HL-60/S4 treated with retinoic acid at 250 ng/mL for 4 days and 3 days (cell line): Measurements from ENCODE around the gene PRKD2.

Experiments
- in situ Hi-C: fragments of 300-500 bp; cut with MboI; formaldehyde crosslinking; loops from 2 replicates; pipeline ENCODE4 v1.7.0; 2022; ENCODE audit warnings: low sequenced_read_pairs

The PRKD2 gene

DNA sequence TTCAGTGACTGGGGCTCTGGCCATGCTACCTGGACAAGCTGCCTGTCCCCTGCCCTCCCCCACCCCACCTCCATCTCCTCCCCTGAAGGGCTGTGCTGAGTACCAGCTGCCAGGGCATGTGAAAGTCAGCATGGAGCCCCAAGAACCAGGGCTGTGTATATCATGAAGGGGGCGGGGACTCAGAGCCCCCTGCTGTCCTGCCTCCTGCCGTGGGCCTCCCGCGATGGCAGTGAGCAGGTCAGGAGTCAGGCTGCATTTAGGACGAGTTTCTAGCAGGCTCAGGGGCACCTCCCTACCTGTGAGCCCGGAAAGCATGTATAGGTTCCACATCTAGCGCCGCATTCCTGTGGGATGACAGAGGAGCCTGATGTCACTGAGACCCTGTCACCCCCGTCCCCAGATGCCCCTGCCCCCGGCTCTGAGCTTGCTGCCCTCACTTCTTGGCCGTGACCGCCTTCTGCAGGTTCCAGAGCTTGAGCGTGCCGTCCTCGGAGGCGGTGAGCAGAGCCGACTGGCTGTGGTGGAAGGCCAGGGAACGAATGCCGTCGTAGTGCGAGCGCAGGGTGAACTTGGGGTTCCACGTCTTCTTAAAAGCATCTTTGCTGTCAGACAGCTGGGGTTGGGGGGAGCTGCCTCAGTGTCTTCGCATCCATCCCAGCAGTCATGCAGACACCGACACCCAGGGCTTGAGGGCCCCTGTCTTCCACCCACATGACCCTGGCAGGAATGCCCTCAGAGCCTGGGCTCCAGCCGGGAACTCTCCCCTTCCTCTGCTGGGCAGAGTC is 8.3 kb upstream of the PRKD2 start:
- in situ Hi-C loops: no loop called here

- in situ Hi-C loops: no loop called here
Measured at GRCh38 chr19:46724468-46724867, 7.6 kb upstream of the PRKD2 start.

DNA sequence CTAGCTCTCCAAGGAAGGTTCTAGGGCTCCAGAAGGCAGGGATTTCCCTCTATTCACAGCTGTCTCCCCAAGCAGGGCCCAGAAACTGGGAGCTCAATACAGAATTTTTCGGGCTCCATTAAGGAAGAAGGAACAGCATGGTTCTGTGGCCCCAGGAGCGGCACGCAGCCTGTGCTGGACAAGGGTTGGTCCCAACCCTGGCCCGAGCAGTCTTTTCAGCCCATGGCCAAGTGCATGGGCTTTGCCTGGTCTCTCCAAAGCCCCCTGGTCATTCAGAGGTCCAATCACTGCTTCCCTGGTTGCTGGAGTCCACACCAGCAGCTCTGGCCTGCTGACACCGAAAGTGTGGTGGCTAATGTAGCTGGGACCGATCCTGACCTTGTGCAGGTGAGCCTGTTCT is 6.6 kb upstream of the PRKD2 start:
- in situ Hi-C loops: no loop called here

DNA sequence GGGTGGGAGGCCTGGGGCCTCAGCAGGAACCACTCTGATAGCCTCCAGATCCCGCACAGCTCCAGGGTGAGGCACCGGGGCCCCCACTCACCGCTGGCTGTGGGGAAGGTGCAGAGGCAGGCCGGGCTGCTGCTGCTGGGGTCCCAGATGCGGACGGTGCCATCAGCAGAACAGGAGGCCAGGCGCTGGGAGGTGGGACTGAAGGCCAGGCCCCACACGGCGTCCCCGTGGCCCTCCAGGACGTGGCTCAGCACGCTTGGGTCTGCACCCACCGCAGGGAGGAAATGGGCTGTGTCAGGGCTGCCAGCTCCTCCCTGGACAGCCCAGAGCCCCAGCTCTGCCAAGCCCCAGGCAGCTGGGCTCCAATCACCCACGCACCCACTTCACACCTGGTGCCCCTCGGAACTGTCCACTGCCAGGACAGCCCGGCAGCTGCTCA is 6.1 kb upstream of the PRKD2 start:
- in situ Hi-C loops: no loop called here

DNA sequence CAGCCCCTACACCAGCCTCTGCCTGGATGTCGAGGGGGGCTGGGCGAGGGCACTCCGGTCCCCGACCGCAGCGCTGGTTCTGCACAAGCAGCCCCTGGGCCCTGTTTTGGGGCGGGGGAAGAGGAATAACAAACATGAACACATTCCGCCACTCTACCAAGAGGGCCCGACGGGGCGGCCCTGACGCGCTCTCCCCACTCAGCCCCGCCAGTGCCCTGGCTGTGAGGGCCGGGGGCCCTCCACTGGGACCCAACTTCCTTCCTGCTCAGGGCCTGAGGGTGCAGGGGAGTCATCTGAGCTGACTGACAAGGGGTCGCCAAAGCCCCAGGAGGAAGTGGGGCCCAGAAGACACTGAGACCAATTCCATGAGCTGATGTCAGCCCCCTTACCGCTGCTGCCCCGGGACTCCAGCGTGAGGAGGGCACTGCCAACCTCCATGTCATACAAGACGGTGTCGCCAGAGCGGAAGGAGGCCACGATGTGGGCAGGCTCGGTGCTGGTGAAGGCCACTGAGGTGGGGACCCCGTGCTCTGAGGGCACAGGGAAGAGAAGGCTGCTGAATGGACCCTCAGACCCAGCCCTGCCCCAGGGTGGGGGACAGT is 5.6 kb upstream of the PRKD2 start:
- in situ Hi-C loops: no loop called here

DNA sequence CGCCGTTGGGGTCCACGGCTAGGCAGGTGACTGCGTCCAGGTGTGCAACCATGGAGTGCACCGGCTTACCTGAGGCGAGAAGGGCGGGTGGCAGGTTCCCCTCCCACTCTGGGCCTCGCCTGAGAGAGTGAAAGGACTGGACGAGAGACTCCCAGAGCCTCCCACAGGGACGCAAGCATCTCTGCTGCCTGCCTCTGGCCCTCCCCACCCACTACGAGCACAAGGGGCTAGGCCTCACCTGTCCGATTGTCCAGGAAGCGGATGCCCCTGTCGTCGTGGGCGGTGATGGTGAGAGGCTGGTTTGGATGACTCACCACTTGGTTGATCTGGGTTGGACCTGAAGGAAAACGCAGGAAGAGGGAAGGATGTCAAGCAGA is 5.1 kb upstream of the PRKD2 start:
- in situ Hi-C loops: no loop called here

- in situ Hi-C loops: no loop called here
Measured at GRCh38 chr19:46721269-46722003, 4.5 kb upstream of the PRKD2 start.

GRCh38 chr19:46720503-46721239 is 3.8 kb upstream of the PRKD2 start:
- in situ Hi-C loops: no loop called here

DNA sequence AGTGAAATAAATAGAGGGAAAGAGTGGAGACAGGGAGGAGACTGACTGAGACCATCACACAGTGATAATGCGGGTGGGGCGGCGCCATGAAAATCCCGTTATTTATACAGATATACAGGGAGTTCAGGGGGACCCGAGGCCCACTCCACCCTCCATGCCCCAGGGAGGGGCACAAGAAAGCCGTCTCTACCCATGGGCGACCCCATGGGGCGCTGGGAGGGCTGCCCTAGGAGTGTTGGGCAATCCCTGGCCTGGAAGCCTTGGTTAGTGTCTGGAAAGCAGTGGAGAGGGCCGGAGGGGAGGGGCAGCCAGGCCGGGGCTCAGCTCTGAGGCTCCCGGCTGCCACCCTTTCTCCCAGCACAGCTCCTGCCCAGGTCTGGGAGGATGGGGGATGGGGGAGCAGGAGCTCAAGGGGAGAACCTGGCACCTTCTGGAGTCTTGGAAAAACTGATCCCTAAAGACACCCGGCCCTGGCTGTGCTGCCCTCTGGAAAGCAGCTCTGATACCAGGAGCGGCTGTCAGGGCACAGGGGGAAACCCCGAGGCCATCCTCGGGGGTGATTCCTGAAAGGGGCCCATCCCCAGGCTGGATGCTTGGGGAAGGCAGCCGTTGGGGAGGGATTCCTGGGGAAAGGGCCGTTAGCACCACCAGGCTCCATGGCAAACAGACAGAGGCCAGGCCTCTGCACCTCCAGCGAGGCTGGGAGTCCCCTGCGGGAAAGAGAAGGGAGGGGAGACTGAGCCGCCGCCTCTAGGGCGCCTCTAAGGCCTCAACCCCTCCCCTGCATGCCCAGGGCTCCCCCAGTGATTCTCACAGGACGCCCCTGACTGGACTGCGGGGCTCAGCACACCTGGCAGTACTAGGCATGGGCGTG is 3.0 kb upstream of the PRKD2 start:
- in situ Hi-C loops: no loop called here

DNA sequence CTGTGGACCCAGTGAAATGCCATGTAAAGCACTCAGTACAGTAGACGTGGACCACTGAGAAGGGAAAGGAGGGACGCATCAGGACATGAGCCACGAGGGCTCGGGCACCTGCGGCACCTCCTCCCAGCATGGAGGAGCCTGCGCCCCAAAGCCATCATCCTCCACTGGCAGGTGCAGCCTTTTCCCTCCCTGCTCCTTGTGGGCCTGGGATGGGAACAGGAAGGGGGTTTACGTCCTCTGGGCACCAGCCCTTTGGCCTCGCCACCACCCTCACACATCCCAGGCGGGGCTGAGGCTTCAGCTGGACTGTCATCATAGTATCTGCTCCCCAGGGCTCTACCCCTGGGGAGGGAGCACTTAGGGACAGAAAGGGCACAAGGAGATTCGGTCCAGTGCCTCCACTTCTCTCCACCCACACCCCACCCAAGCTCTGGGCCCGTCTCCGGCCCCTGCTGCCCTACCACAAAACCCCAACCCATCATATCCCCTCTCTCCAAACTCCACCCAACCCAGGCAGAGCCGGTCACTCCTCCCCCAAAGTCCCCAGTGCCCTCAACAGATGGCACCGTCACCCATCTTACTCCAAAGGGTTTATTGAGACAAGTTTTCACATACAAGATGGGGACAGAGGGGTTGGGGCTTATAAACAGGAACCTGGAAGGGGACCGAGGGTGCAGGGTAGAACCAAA is 2.2 kb upstream of the PRKD2 start:
- in situ Hi-C loops: no loop called here

GRCh38 chr19:46718157-46718933 is 1.4 kb upstream of the PRKD2 start:
- in situ Hi-C loops: no loop called here

GRCh38 chr19:46717716-46718143 is 816 bp upstream of the PRKD2 start:
- in situ Hi-C loops: no loop called here

- in situ Hi-C loops: no loop called here
Measured at GRCh38 chr19:46716672-46717033, 261 bp downstream of the PRKD2 start.

- in situ Hi-C loops: no loop called here
Measured at GRCh38 chr19:46715975-46716671, 791 bp downstream of the PRKD2 start.

DNA sequence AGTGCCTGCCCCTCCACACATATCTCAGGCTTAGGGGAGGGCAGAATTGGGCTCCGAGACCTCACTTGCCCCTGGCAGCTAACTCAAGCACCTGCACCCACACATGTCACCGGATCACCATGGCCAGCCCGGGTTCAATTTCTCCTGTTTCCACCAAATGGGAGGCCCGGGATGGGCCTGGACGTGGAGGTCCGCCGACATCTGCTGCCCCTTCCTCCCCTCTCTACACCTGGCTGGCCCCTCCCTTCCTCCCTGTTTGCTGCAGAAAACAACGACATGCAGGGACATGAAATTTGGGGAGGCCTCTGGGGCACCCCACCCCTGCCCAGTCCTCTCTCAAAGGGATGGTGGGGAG is 1.3 kb downstream of the PRKD2 start:
- in situ Hi-C loops: no loop called here

DNA sequence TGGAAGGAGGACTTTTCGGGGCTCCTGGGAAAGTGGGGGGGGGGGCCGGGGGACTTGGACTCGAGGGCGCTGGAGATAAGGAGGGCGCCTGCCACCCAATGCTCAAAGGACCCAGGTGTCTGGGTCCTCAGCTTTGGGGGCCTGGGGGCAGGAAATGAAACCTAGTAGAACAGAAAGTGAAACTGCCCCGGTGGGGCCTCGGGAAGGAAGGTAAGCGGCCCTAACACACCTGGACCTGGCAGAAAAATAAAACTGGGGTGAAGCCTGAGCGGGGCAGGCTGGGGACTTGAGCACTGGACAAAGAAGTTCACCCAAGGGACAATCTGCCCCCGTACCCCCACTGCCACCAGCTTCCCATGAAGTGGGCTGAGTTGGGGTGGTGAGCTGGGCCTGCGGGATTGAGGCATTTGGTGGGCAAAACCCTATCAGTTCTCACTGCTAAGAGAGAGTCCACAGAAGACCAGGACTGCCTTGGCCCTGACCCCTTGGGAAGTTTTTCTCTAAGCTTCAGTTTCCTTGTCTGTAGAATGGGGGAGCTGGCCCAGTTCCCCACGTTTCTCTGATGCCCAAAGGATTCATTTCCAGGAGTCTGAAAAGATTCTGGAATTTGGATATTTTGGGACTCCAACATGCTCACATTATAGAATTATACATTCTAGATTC is 2.3 kb downstream of the PRKD2 start:
- in situ Hi-C loops: no loop called here

DNA sequence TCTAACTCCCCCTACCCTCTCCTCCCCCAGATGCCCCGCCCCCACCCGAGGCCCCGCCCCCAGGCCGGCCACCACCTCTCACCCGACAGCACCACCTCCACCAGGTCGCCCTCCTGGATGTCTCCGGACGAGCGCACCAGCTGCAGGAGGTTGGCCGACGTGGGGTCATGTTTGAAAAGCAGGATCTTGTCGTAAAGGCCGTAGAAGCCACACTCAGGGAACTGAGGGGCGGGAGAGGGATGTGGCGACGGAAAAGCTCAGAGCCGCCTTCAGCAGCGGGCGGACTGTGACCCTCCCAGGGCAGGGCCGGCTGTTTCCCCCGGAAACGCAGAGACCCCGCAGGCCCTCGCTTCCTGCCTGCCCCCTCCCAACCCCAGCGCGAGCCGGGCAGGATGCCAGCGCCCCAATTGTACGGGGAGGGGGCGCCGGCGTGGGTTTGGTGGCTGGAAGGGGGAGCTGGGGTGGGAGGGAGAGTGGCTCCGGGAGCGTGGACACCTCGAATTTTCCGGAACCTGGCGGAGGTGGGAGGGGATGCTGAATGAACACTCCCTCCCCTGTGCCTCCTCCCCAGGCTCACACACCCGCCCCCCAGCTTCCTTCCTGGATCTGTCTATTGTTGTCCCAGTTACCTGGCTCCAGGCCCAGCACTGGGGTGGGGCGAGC is 3.0 kb downstream of the PRKD2 start:
- in situ Hi-C loops: no loop called here
